ENCODE measurements around the gene SMAD4.

SMAD4 gene

DNA sequence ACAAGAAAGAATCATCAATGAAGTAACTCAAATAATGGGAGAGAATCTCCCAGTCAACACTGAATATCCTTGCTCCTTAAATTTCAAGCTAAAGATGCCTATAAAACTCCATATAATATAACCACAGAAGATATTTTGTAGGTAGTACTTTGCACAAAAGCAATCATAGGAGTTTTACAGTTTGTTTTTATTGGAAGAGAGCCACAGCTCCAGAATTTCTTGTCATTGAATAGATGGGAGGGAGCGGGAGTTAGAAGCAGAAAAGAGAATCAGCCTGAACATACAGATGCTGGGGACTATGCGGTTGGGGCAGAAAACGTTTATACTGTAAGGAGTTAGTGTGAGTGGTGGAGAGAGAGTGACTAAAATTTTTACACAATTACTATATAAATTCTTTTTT is 18.3 kb upstream of the SMAD4 start:
- TF ChIP-seq, protein P1, sequence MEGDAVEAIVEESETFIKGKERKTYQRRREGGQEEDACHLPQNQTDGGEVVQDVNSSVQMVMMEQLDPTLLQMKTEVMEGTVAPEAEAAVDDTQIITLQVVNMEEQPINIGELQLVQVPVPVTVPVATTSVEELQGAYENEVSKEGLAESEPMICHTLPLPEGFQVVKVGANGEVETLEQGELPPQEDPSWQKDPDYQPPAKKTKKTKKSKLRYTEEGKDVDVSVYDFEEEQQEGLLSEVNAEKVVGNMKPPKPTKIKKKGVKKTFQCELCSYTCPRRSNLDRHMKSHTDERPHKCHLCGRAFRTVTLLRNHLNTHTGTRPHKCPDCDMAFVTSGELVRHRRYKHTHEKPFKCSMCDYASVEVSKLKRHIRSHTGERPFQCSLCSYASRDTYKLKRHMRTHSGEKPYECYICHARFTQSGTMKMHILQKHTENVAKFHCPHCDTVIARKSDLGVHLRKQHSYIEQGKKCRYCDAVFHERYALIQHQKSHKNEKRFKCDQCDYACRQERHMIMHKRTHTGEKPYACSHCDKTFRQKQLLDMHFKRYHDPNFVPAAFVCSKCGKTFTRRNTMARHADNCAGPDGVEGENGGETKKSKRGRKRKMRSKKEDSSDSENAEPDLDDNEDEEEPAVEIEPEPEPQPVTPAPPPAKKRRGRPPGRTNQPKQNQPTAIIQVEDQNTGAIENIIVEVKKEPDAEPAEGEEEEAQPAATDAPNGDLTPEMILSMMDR (IDR thresholded peaks at IDR 0.05), result no peak

DNA sequence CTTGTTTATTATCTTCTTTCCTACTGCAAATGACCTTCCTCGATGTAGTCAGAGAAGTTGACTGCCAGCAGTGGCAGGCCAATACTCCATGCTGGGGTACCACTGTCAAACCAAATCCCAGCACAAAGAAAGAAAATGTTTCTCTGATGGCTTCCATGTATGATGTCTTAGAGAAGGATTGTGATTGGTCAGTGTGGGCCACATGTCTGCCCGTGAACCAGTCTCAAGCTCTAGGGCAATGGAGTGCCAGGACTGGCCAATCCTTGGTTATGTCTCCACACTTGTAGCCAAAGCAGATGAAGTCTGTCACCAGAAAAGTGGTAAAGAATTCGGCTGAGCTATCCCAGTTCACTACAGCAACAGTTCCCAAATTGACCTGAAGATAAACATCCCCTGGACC is 17.6 kb upstream of the SMAD4 start:
- TF ChIP-seq, protein P1 (IDR thresholded peaks at IDR 0.05), result no peak

DNA sequence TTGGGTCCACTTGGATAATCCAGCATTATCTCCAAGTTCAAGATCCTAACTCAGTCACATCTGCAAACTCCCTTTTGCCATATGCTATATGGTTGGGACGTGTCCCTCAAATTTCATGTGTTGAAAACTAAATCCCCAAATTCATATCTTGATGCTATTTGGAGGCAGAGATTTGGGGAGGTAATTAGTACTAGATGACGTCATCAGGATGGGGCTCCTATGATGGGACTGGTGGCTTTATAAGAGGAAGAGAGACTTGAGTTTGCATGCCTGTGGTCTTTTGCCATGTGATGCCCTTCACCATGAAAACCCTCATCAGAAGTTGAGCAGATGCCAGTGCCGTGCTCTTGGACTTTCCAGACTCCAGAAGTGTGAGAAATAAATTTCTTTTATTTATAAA is 16.8 kb upstream of the SMAD4 start:
- TF ChIP-seq, protein P1 (IDR thresholded peaks at IDR 0.05), result no peak

DNA sequence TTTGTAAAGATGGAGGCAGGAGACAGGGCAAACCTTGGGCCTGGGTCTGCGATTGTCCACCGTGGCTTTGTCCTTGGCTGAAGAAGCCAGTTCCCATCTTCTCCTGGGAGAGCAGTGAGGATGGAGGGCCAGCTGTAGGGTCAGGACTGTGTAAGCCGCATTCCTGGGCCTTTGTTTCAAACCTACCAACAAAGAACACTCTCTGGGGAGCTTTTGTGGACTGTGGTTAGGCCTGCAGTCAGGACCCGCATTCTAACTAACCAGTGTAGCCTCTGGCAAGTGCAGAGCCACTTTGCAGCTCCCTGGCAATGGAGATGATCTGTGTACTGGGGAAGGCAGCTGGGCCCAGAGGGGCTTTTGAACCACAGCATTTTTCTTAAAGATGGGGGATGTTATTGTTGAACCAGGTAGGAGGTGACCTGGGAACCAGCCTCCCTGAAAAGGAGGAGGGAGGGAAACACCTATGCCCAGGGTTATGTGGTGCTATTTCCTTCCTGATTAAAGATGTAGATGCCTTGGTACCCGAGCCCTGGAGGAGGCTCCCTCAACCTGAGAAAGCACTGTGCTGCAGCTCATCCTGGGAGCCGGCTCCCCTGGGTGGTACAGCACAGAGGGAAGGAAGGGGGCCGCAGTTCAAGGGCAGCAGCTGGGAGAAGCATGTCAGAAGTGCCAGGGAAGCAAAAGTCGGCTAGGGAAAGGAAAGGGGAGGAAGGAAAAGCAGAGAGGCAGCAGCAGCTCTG is 12.7 kb upstream of the SMAD4 start:
- TF ChIP-seq, protein P1 (IDR thresholded peaks at IDR 0.05), result no peak

DNA sequence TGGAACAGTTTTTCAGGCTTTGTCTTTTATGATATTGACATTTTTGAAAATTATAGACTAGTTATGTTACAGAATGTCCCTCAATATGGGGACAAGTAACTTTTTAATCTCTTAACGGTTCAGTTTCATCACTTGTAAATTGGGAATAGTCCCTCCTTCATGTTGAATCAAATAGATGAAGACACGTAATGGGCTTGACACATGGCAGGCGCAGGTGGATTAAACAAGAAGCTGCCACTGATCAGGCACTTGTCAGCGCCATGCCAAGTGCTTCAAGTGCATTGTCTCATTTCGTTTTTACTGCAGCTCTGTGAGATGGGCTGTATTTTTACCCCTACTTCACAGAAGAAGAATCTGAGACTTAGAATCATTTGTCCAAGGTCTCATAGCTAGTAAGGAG is 9.5 kb upstream of the SMAD4 start:
- TF ChIP-seq, protein P1 (IDR thresholded peaks at IDR 0.05), result no peak

DNA sequence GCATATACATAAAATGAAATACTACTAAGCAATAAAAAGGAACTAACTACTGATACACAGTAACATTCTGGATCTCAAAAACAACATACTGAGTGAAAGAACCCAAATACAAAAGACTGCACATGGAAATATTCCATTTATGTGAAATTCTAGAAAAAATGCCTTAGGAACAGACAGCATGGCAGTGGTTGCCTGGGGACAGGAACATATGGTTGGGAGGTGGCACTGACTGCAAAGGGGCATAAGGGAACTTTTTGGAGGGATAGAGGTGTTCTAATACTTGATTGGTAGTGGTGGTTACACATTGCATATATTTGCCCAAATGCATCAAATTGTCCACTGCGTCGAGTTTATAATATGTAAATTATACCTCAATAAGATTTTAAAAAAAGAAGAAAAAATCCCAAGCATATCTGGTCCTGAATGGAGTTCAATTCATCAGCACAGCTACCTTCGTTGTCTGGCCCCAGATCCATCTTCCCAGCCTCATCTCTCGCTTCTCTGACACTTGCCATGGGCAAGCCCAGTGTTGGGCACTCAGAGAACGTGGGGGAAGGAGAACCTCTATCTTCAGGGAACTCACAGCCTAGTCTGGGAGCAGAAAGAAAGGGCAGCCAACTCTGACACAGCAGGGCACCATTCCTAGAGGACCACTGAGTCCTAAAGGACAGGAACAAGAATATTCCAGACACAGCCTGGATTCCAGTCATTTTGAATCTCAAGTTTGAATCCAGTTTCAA is 8.6 kb upstream of the SMAD4 start:
- TF ChIP-seq, protein P1 (IDR thresholded peaks at IDR 0.05), result no peak

DNA sequence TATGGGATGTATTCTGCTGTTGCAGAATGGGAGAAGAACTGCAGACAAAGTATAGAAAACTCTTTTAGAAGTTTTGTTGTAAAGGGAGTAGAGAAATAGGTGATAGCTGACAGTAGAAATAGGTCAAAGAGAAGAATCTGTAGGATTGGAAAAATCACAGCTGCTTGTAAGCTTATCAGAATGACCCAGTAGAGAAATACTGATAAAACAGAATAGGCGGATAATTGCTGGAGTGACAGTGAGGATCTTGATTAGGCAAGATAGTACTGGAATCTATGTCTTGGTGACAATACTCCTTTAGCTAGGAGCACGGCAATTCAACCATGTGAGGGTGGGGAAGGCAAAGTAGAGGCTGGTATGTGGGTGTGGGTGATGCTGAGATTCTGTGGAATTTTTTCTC is 4.5 kb upstream of the SMAD4 start:
- TF ChIP-seq, protein P1 (IDR thresholded peaks at IDR 0.05), result no peak
